ENCODE data around the gene SERP2.

The SERP2 gene

GRCh38 chr13:44373247-44373600, 400 bp upstream of the SERP2 start:
- Histone ChIP-seq H3K36me3 (ENCODE audit: control insufficient read depth in 2 of 2, insufficient read depth in 1 of 2, low read length in 2 of 2) (no peaks in the 10 kb centered on the region), H3K4me1 (ENCODE audit: control insufficient read depth, insufficient read depth, low read length) (peaks cover 2% of the 10 kb centered on the region), H3K4me3 (ENCODE audit: low read depth, low read length) (peak overlapping the region; percentile 37), H3K27ac (ENCODE audit: extremely low read depth, low read depth, low read length) (peak overlapping the region; percentile 66; the same call in 1 of the 2 replicates), H3K9me3 (ENCODE audit: control insufficient read depth, insufficient read depth, low read depth, low read length) (no peaks in the 10 kb centered on the region)
- TF ChIP-seq ZNF677 (tag by site-specific recombination; IDR thresholded peaks at IDR 0.05) (no peak), GLIS2 (tag by site-specific recombination; IDR thresholded peaks at IDR 0.05) (no peak), ZFHX2 (tag by site-specific recombination; conservative IDR thresholded peaks at IDR 0.05) (no peak), ZFP69B (tag by site-specific recombination; IDR thresholded peaks at IDR 0.05) (0 out of 2 replicates have a peak, but pooled peaks have one; percentile 10), BCL11B (tag by site-specific recombination; IDR thresholded peaks at IDR 0.05; ENCODE audit: low read depth) (no peak; the same call in 1 of the 2 replicates), SETDB1 (IDR thresholded peaks at IDR 0.05; ENCODE audit: insufficient read length, low read length) (no peak)
- POLR2A ChIA-PET: no interaction called here
- CTCF ChIA-PET: interaction anchor here (0.6 kb wide), 1 partner anchor 44 kb away, joined by 3 read pairs; no protein-coding TSS in a partner anchor

GRCh38 chr13:44374348-44374712, 706 bp downstream of the SERP2 start:
- ChIA-PET CTCF (interaction anchor here (0.6 kb wide), 1 partner anchor 467 kb away, joined by 3 read pairs; no protein-coding TSS in a partner anchor), POLR2A (interaction anchor here (1.5 kb wide), 1 partner anchor 63 kb away, joined by 5 read pairs; no protein-coding TSS in a partner anchor)
- H3K27ac ChIP-seq (ENCODE audit: extremely low read depth, low read depth, low read length): no peak overlapping the region
- H3K4me3 ChIP-seq (ENCODE audit: low read depth, low read length): no peak overlapping the region; the same call in 1 of the 2 replicates
- no peaks in the 10 kb centered on the region for H3K36me3 ChIP-seq (ENCODE audit: control insufficient read depth in 2 of 2, insufficient read depth in 1 of 2, low read length in 2 of 2)
- H3K9me3 ChIP-seq (ENCODE audit: control insufficient read depth, insufficient read depth, low read depth, low read length): no peaks in the 10 kb centered on the region
- H3K4me1 ChIP-seq (ENCODE audit: control insufficient read depth, insufficient read depth, low read length): no peaks in the 10 kb centered on the region; the same call in 1 of the 2 replicates
- TF ChIP-seq ZNF341 (tag by site-specific recombination; IDR thresholded peaks at IDR 0.05; ENCODE audit: low read depth) (0 out of 2 replicates have a peak, but pooled peaks have one; percentile 14), ZBTB44 (tag by site-specific recombination; IDR thresholded peaks at IDR 0.05) (peak; percentile 48; the same call in 1 of the 2 replicates), ZBTB6 (tag by site-specific recombination; IDR thresholded peaks at IDR 0.05) (peak; percentile 44), ZNF473 (tag by site-specific recombination; IDR thresholded peaks at IDR 0.05) (0 out of 2 replicates have a peak, but pooled peaks have one; percentile 52), ZNF24 (tag by site-specific recombination; IDR thresholded peaks at IDR 0.05) (peak; percentile 62; the same call in 1 of the 2 replicates), ZNF37A (tag by site-specific recombination; IDR thresholded peaks at IDR 0.05) (no peak), ZNF146 (tag by site-specific recombination; IDR thresholded peaks at IDR 0.05) (no peak), ZNF202 (tag by site-specific recombination; IDR thresholded peaks at IDR 0.05; ENCODE audit: borderline replicate concordance) (0 out of 2 replicates have a peak, but pooled peaks have one; percentile 46)

GRCh38 chr13:44378277-44378676, 4.7 kb downstream of the SERP2 start:
- no peaks in the 10 kb centered on the region for H3K9me3 ChIP-seq (ENCODE audit: control insufficient read depth, insufficient read depth, low read depth, low read length)
- no peak overlapping the region for H3K27ac ChIP-seq (ENCODE audit: extremely low read depth, low read depth, low read length)
- ChIA-PET CTCF (no interaction called here), POLR2A (no interaction called here)
- no peaks in the 10 kb centered on the region for H3K4me1 ChIP-seq (ENCODE audit: control insufficient read depth, insufficient read depth, low read length)
- no peak overlapping the region for H3K4me3 ChIP-seq (ENCODE audit: low read depth, low read length)
- TF ChIP-seq ZNF670 (tag by site-specific recombination; IDR thresholded peaks at IDR 0.05; ENCODE audit: low read depth) (no peak), EGR2 (tag by site-specific recombination; IDR thresholded peaks at IDR 0.05; ENCODE audit: low read depth) (no peak), PRDM6 (tag by site-specific recombination; IDR thresholded peaks at IDR 0.05) (0 out of 2 replicates have a peak, but pooled peaks have one; percentile 10)
- no peaks in the 10 kb centered on the region for H3K36me3 ChIP-seq (ENCODE audit: control insufficient read depth in 2 of 2, insufficient read depth in 1 of 2, low read length in 2 of 2)

All from HEK293 (cell line).